ENCODE data around the gene CIPC. TPM values are rescaled to one million over a fixed set of nuclear protein-coding genes. Genes with fewer than 3 reads are reported as not detected.

Gene CIPC
- total and polyA plus RNA-seq, 2 donors (not counting 1 experiment from before 2014, with no cell fraction given): 13.3 to 47.0 TPM

- ChIA-PET POLR2A (interaction anchor here (0.6 to 1.0 kb wide), 2 partner anchors 10 to 11 kb away, joined by 3 to 12 read pairs; no protein-coding TSS in a partner anchor), CTCF (interaction anchor here (0.6 to 9.8 kb wide), 9 partner anchors 9 to 392 kb away, joined by 3 to 126 read pairs (median 4); no protein-coding TSS in a partner anchor)
- H3K27me3 Mint-ChIP-seq: no peaks in the 10 kb centered on the region
- Histone ChIP-seq H3K4me3 (ENCODE audit: control extremely low read depth in 1 of 5, extremely low read depth in 1 of 5, insufficient read depth in 1 of 5, low read depth in 2 of 5, low read length in 4 of 5) (no peak overlapping the region), H3K79me2 (ENCODE audit: control insufficient read depth, insufficient read depth, low read length) (no peaks in the 10 kb centered on the region), H3K4me2 (replicated peaks; ENCODE audit: low read depth, low read length, poor library complexity, severe bottlenecking) (no peak overlapping the region), H3K4me1 (ENCODE audit: control insufficient read depth in 2 of 2, insufficient read depth in 2 of 2, low read length in 2 of 2) (peaks cover 0 to 10% of the 10 kb centered on the region in 2 donors), H3K9me3 (ENCODE audit: control extremely low read depth in 1 of 3, control insufficient read depth in 2 of 3, insufficient read depth in 1 of 3, low read length in 2 of 3) (peaks cover 0 to 5% (median 1%) of the 10 kb centered on the region in 3 donors), H3K27ac (ENCODE audit: low read length in 2 of 2) (no peak overlapping the region), H3K9ac (ENCODE audit: low read length) (no peak overlapping the region), H2AFZ (ENCODE audit: insufficient read depth, low read depth, low read length, poor library complexity, severe bottlenecking) (no peak overlapping the region), H3K27me3 (replicated peaks in 1 of 4; ENCODE audit: control extremely low read depth in 1 of 4, control insufficient read depth in 3 of 4, insufficient read depth in 4 of 4, low read length in 3 of 4) (peaks cover 0 to 2% (median 0%) of the 10 kb centered on the region in 4 experiments), H4K20me1 (ENCODE audit: control insufficient read depth, insufficient read depth, low read length, poor library complexity, severe bottlenecking) (no peaks in the 10 kb centered on the region), H3K36me3 (replicated peaks in 1 of 2; ENCODE audit: control extremely low read depth in 1 of 2, control insufficient read depth in 1 of 2, extremely low read depth in 1 of 2, insufficient read depth in 2 of 2, low read length in 1 of 2) (no peaks in the 10 kb centered on the region)
- peaks cover 6% of the 10 kb centered on the region for H3K4me1 Mint-ChIP-seq
- TF ChIP-seq EZH2 (IDR thresholded peaks at IDR 0.05; ENCODE audit: borderline replicate concordance, insufficient read depth, low read depth, low read length, poor library complexity, severe bottlenecking) (no peak), CTCF (IDR thresholded peaks at IDR 0.05) (no peak)
- no peak overlapping the region for H3K27ac Mint-ChIP-seq
- intact Hi-C loops (cut with micrococcal nuclease): no loop called here
- ATAC-seq (ENCODE audit: low read depth) (no peak), DNase-seq (no peak)
- WGBS (ENCODE audit: insufficient coverage): 70% methylated on average over 6 of the region's 10 CpGs
- H3K9me3 Mint-ChIP-seq (ENCODE audit: insufficient read depth): peaks cover 6% of the 10 kb centered on the region
- no peak overlapping the region for H3K4me3 Mint-ChIP-seq
These were observed 21.9 kb upstream of the CIPC start for GRCh38 chr14:77076113-77076631.

- H3K27ac ChIP-seq (ENCODE audit: low read length in 2 of 2): no peak overlapping the region
- ChIA-PET POLR2A (interaction anchor here (0.6 to 1.0 kb wide), 3 partner anchors 10 to 122 kb away, joined by 3 to 12 read pairs (median 3); no protein-coding TSS in a partner anchor), CTCF (interaction anchor here (0.6 to 9.8 kb wide), 7 partner anchors 19 to 391 kb away, joined by 3 to 126 read pairs (median 5); no protein-coding TSS in a partner anchor)
- no peaks in the 10 kb centered on the region for H3K36me3 ChIP-seq (replicated peaks in 1 of 2; ENCODE audit: control extremely low read depth in 1 of 2, control insufficient read depth in 1 of 2, extremely low read depth in 1 of 2, insufficient read depth in 2 of 2, low read length in 1 of 2)
- DNase-seq: no peak
- no peak for TF ChIP-seq CTCF (IDR thresholded peaks at IDR 0.05)
- no peak for TF ChIP-seq EZH2 (IDR thresholded peaks at IDR 0.05; ENCODE audit: borderline replicate concordance, insufficient read depth, low read depth, low read length, poor library complexity, severe bottlenecking)
- H3K4me1 ChIP-seq (ENCODE audit: control insufficient read depth in 2 of 2, insufficient read depth in 2 of 2, low read length in 2 of 2): peaks cover 0 to 13% of the 10 kb centered on the region in 2 donors
- H3K9ac ChIP-seq (ENCODE audit: low read length): no peak overlapping the region
- H3K27me3 ChIP-seq (replicated peaks in 1 of 4; ENCODE audit: control extremely low read depth in 1 of 4, control insufficient read depth in 3 of 4, insufficient read depth in 4 of 4, low read length in 3 of 4): peaks cover 0 to 2% (median 0%) of the 10 kb centered on the region in 4 experiments
- H3K4me3 ChIP-seq (ENCODE audit: control extremely low read depth in 1 of 5, extremely low read depth in 1 of 5, insufficient read depth in 1 of 5, low read depth in 2 of 5, low read length in 4 of 5): no peak overlapping the region
- H3K27ac Mint-ChIP-seq: no peak overlapping the region
- intact Hi-C loops (cut with micrococcal nuclease): no loop called here
- H2AFZ ChIP-seq (ENCODE audit: insufficient read depth, low read depth, low read length, poor library complexity, severe bottlenecking): no peak overlapping the region
- no peaks in the 10 kb centered on the region for H3K79me2 ChIP-seq (ENCODE audit: control insufficient read depth, insufficient read depth, low read length)
- peaks cover 0 to 5% (median 1%) of the 10 kb centered on the region in 3 donors for H3K9me3 ChIP-seq (ENCODE audit: control extremely low read depth in 1 of 3, control insufficient read depth in 2 of 3, insufficient read depth in 1 of 3, low read length in 2 of 3)
- H3K27me3 Mint-ChIP-seq: no peaks in the 10 kb centered on the region
- no peak overlapping the region for H3K4me2 ChIP-seq (replicated peaks; ENCODE audit: low read depth, low read length, poor library complexity, severe bottlenecking)
- peaks cover 12% of the 10 kb centered on the region for H3K4me1 Mint-ChIP-seq
- peaks cover 6% of the 10 kb centered on the region for H3K9me3 Mint-ChIP-seq (ENCODE audit: insufficient read depth)
- no peak for ATAC-seq (ENCODE audit: low read depth)
- WGBS (ENCODE audit: insufficient coverage): 100% methylated on average over 2 of the region's 3 CpGs
- H4K20me1 ChIP-seq (ENCODE audit: control insufficient read depth, insufficient read depth, low read length, poor library complexity, severe bottlenecking): no peaks in the 10 kb centered on the region
- H3K4me3 Mint-ChIP-seq: no peak overlapping the region
These were observed 21.0 kb upstream of the CIPC start for GRCh38 chr14:77077040-77077439.

Data from B cell (primary cell).